Urinary bladder (tissue), 4 donors: Measurements from ENCODE around the gene QTRT2. TPM values are rescaled to one million over a fixed set of nuclear protein-coding genes. Genes with fewer than 3 reads are reported as not detected.
A peak's percentile ranks its signal among the peaks of the same experiment; 100 is the strongest.

Source experiments
- DNase-seq: peaks from one replicate; pipeline ENCODE4 v3.0.0-alpha.2; 2015; ENCODE audit errors: extremely low spot score
- H3K27ac ChIP-seq: one replicate; pipeline ENCODE4 v1.5.1; 2013; ENCODE audit warnings: low read depth, mild to moderate bottlenecking, moderate library complexity
- H3K36me3 ChIP-seq: one replicate; pipeline ENCODE4 v1.6.1; 2013; ENCODE audit warnings: mild to moderate bottlenecking, moderate library complexity; ENCODE audit not compliant: insufficient read depth
- H3K4me1 ChIP-seq: one replicate; pipeline ENCODE4 v1.6.1; 2013; ENCODE audit warnings: mild to moderate bottlenecking, moderate library complexity; ENCODE audit not compliant: insufficient read depth
- H3K4me3 ChIP-seq: one replicate; pipeline ENCODE4 v1.5.1; 2013; ENCODE audit warnings: low read depth, low read length
- WGBS: extraction: QIAGEN DNeasy Blood & Tissue Kit; methylation state at CpG from one replicate; pipeline ENCODE4 v1.1.7; 2013; 5-methylcytosine and 5-hydroxymethylcytosine counted together
- polyA plus RNA-seq: library from polyadenylated mRNA; stranded (reverse); fragments of 200-250 nt; gene quantifications from one replicate; pipeline ENCODE4 v1.2.3, GENCODE V29; 2013
- total RNA-seq: library from RNA; depleted of rRNA; stranded (reverse); fragments of >200 nt; gene quantifications from one replicate; pipeline ENCODE4 v1.2.3, GENCODE V29; 2014
- donor health status: healthy with polysubstance abuse.
- donor health status: healthy.

The QTRT2 gene
- total and polyA plus RNA-seq, 2 donors = 9.9 to 37.5 TPM

- Histone ChIP-seq H3K27ac (no peak overlapping the region), H3K4me3 (no peak overlapping the region), H3K4me1 (peaks cover 1% of the 10 kb centered on the region), H3K36me3 (no peaks in the 10 kb centered on the region)
- 86% methylated on average over 2 of the region's 2 CpGs for WGBS
- no peak for DNase-seq
Measured at GRCh38 chr3:114052216-114052615, 4.3 kb upstream of the QTRT2 start.

GRCh38 chr3:114057011-114057347 is 442 bp downstream of the QTRT2 start:
- peaks cover 3% of the 10 kb centered on the region for H3K4me1 ChIP-seq
- WGBS = under 1% methylated on average over 8 of the region's 8 CpGs
- no peak overlapping the region for H3K27ac ChIP-seq
- no peaks in the 10 kb centered on the region for H3K36me3 ChIP-seq
- H3K4me3 ChIP-seq = peak overlapping the region; percentile 66
- no peak for DNase-seq

GRCh38 chr3:114058646-114059045 is 2.1 kb downstream of the QTRT2 start:
- H3K4me3 ChIP-seq = no peak overlapping the region
- WGBS = 93% methylated on average over 8 of the region's 8 CpGs

DNA sequence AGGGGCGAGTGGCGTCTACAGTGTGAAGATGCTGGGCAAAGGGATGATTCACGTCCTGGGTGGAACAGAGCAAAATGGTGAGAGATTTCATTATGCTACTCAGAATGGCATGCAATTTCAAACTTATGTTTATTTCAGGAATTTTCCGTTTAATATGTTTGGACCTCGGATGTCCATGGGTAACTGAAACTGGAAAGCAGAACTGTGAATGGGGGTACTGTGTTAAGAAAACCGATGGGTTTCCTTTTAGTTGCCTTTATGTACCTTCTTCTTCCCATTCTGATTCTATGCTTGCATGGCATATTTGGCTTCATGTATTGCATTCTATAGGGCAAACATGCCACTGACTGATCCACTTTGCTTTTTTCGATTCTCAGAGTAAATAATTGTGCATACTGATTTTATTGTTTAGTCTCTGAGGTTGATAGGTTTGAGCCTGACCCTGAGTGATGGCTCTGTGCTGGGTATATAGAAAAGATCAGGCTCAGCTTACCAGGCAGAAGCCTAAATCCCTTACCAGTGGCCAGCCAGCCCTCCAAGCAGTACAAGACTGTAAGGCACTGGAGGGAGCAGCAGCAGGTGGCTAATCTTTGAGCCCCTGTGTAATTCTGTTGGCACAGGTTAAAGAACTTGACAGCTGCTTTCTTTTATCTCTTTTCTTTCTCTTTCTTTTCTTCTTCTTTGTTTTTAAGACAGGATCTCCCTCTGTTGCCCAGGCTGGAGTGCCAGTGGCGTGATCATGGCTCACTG is 4.5 kb downstream of the QTRT2 start:
- Histone ChIP-seq H3K36me3 (no peaks in the 10 kb centered on the region), H3K4me1 (peaks cover 2% of the 10 kb centered on the region)

More at GRCh38 chr3:114058646-114059045, 2.1 kb downstream of the QTRT2 start:
- Histone ChIP-seq H3K4me1 (peaks cover 3% of the 10 kb centered on the region), H3K36me3 (no peaks in the 10 kb centered on the region), H3K27ac (no peak overlapping the region)
- no peak for DNase-seq

GRCh38 chr3:114067804-114068203 is 11.3 kb downstream of the QTRT2 start:
- H3K27ac ChIP-seq = no peak overlapping the region
- H3K4me3 ChIP-seq = no peak overlapping the region
- DNase-seq = no peak
- WGBS = 78% methylated on average over 4 of the region's 4 CpGs
- H3K4me1 ChIP-seq = no peaks in the 10 kb centered on the region
- no peaks in the 10 kb centered on the region for H3K36me3 ChIP-seq

More for the DNA sequence above, 4.5 kb downstream of the QTRT2 start:
- Histone ChIP-seq H3K27ac (no peak overlapping the region), H3K4me3 (no peak overlapping the region)
- no peak for DNase-seq
- 92% methylated on average over 8 of the region's 8 CpGs for WGBS

DNA sequence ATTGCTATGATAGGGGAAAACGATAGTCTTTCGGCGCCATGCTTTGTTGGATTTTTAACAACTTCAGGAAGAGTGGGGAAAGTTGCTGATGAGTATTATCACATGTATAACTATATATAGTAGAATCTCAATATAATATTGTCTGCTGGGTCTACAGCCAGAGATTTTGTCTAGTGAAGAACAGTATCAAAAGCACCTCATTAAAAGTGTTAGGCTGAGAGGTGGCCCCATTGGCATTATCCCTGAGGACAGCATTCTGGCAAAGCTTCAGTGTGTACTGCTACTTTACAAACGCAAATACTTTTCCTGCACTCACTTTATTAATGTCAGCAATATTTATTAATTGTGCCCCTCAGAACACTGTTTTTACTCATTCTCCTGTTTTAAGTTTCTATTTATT is 11.8 kb downstream of the QTRT2 start:
- Histone ChIP-seq H3K36me3 (peaks cover 4% of the 10 kb centered on the region), H3K4me3 (no peak overlapping the region), H3K4me1 (no peaks in the 10 kb centered on the region), H3K27ac (no peak overlapping the region)
- WGBS = 83% methylated on average over 4 of the region's 4 CpGs
- DNase-seq = no peak

DNA sequence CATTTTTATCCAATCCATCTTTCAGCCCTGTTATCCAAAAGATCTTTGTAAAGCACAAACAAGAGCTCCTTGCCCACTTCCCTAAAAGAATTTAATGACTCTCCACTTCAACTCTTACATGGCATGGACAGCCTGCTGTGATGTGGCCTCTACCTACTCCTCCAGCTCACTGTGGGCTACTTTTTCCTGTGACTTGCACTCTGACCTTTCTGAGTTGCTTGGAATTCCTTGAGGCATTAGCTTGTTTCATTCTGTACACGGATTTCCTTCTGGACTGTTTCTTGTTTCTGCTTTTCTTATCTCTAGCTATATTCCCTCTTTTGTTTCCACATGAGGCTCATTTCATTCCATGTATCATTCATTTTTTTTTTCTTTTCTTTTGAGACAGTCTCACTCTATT is 15.2 kb downstream of the QTRT2 start:
- no peak for DNase-seq
- H3K27ac ChIP-seq = no peak overlapping the region
- H3K4me1 ChIP-seq = no peaks in the 10 kb centered on the region
- 30% methylated on average over 1 of the region's 1 CpG for WGBS
- H3K4me3 ChIP-seq = no peak overlapping the region
- peaks cover 9% of the 10 kb centered on the region for H3K36me3 ChIP-seq

- Histone ChIP-seq H3K4me1 (no peaks in the 10 kb centered on the region), H3K36me3 (peaks cover 11% of the 10 kb centered on the region), H3K4me3 (no peak overlapping the region), H3K27ac (no peak overlapping the region)
- WGBS = 91% methylated on average over 6 of the region's 6 CpGs
- DNase-seq = no peak
Measured at GRCh38 chr3:114076711-114077110, 20.2 kb downstream of the QTRT2 start.

GRCh38 chr3:114078126-114078525 is 21.6 kb downstream of the QTRT2 start:
- Histone ChIP-seq H3K4me1 (no peaks in the 10 kb centered on the region), H3K4me3 (no peak overlapping the region), H3K27ac (no peak overlapping the region), H3K36me3 (peaks cover 9% of the 10 kb centered on the region)
- DNase-seq = no peak

DNA sequence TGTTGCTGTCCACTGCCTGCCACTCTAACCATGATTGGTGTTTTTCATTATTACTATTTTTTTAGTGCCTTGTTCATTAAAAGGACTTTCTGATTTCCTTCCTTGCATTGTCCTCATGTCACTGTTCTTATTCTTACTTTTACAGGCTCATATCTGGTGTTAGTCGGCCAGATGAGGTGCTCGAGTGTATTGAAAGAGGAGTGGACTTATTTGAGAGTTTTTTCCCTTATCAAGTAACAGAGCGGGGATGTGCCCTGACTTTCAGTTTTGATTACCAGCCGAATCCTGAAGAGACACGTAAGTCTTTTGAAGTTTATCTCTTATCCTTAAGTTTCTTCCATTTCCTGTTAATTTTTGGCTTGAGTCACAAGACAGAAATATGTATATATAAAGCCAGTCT is 23.2 kb downstream of the QTRT2 start:
- WGBS = 61% methylated on average over 5 of the region's 5 CpGs
- Histone ChIP-seq H3K4me1 (no peaks in the 10 kb centered on the region), H3K36me3 (peaks cover 3% of the 10 kb centered on the region), H3K27ac (no peak overlapping the region), H3K4me3 (no peak overlapping the region)
- DNase-seq = no peak

- Histone ChIP-seq H3K36me3 (peaks cover 3% of the 10 kb centered on the region), H3K27ac (no peak overlapping the region), H3K4me3 (no peak overlapping the region), H3K4me1 (no peaks in the 10 kb centered on the region)
- DNase-seq = no peak
Measured at GRCh38 chr3:114080201-114080600, 23.7 kb downstream of the QTRT2 start.

DNA sequence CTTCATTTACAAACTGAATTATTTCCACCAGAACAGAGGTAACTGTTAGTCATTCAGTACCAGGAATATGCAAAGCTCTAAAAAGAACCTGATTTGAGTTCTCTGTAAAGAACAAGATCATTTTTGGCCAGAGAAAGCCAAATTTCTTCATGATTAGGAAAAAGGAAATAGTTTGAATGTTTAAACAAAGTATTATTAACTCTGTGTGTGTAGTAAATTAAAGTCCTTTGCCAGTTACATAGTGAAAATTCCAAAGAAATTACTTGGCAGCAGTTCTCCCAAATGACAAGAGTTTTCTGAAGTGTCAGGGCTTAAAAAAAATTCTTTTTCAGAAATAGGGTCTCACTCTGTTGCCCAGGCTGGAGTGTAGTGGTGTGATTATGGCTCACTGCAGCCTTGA is 24.5 kb downstream of the QTRT2 start:
- Histone ChIP-seq H3K36me3 (peaks cover 4% of the 10 kb centered on the region), H3K4me1 (no peaks in the 10 kb centered on the region), H3K27ac (no peak overlapping the region), H3K4me3 (no peak overlapping the region)
- no peak for DNase-seq

DNA sequence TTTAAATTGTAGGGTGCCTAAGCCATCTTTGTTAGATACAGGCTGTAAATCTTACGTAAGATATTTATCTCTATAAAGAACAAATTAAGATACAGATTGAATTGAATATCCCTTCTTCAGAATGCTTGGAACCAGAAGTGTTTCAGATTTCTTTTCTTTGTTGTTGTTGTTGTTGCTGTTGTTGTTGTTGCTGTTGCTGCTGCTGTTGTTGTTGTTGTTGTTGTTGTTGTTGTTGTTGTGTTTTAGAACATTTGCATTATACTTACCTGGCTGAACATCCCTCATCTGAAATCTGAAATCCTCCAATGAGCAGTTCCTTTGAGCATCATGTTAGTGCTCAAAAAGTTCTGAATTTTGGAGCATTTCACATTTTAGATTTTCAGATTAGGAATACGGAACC is 26.6 kb downstream of the QTRT2 start:
- WGBS = 97% methylated on average over 2 of the region's 2 CpGs
- H3K4me3 ChIP-seq = no peak overlapping the region
- H3K4me1 ChIP-seq = no peaks in the 10 kb centered on the region
- no peak for DNase-seq
- H3K27ac ChIP-seq = no peak overlapping the region
- peaks cover 2% of the 10 kb centered on the region for H3K36me3 ChIP-seq

DNA sequence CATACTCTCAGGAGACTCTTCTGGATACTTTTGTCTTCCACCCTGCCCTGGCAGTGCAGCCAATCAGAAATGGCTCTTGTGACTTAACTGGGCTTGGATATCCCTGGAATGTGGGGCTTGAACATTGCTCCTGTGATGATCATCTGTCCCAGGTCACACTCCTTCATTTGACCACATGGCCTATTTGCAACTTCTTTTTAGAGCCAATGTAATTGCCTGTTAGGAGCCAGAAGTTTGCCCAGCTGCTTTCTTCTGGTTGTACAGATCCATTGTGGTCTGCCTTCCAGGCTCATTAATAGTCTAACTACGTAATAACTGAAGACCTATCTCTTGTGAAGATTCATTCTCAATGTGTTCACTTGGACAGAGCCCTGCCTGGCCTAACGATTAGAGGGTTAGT is 29.8 kb downstream of the QTRT2 start:
- H3K4me1 ChIP-seq = no peaks in the 10 kb centered on the region
- peaks cover 2% of the 10 kb centered on the region for H3K36me3 ChIP-seq
- DNase-seq = no peak
- 96% methylated on average over 2 of the region's 2 CpGs for WGBS
- H3K27ac ChIP-seq = no peak overlapping the region
- H3K4me3 ChIP-seq = no peak overlapping the region

DNA sequence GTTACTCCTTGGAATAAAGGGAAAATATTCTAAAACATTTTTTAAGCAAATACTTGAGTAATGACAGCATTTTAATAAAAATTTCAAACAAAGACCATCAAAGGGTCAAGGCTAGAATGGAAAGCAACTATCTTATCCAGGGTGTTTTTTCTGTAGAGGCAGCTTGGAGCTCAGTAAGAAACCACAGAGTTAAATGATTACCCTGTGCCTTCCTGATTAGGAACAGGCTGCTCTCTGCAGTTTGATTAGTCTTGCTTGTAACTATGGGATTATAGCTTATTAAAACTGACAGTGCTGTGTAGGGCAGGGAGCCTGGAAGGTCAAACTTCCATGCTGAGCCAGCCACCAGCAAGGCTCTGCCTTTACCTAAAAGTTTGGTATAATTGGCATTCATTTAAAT is 33.1 kb downstream of the QTRT2 start:
- Histone ChIP-seq H3K36me3 (peaks cover 2% of the 10 kb centered on the region), H3K4me3 (no peak overlapping the region), H3K27ac (no peak overlapping the region), H3K4me1 (peaks cover 3% of the 10 kb centered on the region)
- DNase-seq = no peak
